ENCODE data around the gene GTPBP6.

Gene GTPBP6

GRCh38 chrX:275967-276580 is 42.5 kb downstream of the GTPBP6 start:
- DNase-seq (ENCODE audit: extremely low read depth, low read depth): no peak
- TF ChIP-seq, protein P1, sequence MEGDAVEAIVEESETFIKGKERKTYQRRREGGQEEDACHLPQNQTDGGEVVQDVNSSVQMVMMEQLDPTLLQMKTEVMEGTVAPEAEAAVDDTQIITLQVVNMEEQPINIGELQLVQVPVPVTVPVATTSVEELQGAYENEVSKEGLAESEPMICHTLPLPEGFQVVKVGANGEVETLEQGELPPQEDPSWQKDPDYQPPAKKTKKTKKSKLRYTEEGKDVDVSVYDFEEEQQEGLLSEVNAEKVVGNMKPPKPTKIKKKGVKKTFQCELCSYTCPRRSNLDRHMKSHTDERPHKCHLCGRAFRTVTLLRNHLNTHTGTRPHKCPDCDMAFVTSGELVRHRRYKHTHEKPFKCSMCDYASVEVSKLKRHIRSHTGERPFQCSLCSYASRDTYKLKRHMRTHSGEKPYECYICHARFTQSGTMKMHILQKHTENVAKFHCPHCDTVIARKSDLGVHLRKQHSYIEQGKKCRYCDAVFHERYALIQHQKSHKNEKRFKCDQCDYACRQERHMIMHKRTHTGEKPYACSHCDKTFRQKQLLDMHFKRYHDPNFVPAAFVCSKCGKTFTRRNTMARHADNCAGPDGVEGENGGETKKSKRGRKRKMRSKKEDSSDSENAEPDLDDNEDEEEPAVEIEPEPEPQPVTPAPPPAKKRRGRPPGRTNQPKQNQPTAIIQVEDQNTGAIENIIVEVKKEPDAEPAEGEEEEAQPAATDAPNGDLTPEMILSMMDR (IDR thresholded peaks at IDR 0.05; ENCODE audit: low read depth, low read length): no peak

DNA sequence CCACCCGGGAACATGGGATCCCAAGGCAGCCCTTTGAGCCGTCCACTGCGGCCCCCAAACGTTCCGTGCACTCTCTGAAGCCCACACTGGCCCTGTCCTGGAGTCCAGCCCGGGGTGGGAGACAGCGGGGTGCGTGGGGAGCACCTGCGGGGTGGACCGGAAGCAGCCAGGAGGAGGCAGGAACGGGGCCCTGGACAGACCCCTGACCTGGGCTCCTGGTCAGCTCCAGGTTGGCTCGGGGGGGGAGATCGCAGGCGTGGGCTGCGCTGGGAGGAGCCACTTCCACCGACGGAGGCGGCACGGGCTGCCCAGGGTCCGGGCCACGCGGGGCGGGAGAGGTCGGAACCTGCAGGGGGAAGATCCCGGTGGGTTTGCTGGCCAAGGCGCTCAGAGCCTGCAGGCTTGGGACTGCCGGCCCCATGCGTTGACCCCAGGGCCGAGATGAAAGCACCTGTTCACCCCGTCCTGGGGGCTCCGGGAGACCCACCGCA is 43.1 kb downstream of the GTPBP6 start:
- no peak for DNase-seq (ENCODE audit: extremely low read depth, low read depth)
- TF ChIP-seq, protein P1 (IDR thresholded peaks at IDR 0.05; ENCODE audit: low read depth, low read length): no peak

- DNase-seq (ENCODE audit: extremely low read depth, low read depth): no peak
- TF ChIP-seq, protein P1 (IDR thresholded peaks at IDR 0.05; ENCODE audit: low read depth, low read length): no peak
These were observed 43.6 kb downstream of the GTPBP6 start for GRCh38 chrX:274904-275475.

DNA sequence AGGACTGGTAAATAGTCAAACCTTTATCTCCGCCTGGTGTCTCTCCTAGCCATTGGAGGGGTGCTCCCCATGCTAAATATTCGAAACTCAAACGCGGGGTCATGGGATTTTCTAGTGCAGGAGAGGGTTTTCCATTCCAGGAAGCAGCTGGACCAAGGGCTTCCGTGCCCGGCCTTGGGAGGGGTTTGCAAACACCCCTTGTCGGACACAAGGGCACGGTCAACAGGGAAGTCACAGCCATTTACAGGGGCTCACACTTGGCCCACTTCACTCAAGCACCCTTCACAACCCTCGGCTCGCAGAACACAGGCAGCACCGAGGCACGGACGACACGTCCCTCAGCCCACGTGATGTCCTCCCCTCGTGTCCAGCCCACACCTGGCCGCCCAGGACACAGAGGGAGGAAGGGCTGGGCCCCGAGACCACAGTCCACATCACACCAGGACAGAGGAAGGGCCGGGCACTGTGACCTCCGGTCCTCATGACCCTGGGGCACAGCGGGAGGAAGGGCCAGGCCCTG is 47.7 kb downstream of the GTPBP6 start:
- TF ChIP-seq, protein P1 (IDR thresholded peaks at IDR 0.05; ENCODE audit: low read depth, low read length): no peak
- DNase-seq (ENCODE audit: extremely low read depth, low read depth): no peak

- DNase-seq (ENCODE audit: extremely low read depth, low read depth): no peak
- TF ChIP-seq, protein P1 (IDR thresholded peaks at IDR 0.05; ENCODE audit: low read depth, low read length): no peak
These were observed 50.8 kb downstream of the GTPBP6 start for GRCh38 chrX:267771-268261.

DNA sequence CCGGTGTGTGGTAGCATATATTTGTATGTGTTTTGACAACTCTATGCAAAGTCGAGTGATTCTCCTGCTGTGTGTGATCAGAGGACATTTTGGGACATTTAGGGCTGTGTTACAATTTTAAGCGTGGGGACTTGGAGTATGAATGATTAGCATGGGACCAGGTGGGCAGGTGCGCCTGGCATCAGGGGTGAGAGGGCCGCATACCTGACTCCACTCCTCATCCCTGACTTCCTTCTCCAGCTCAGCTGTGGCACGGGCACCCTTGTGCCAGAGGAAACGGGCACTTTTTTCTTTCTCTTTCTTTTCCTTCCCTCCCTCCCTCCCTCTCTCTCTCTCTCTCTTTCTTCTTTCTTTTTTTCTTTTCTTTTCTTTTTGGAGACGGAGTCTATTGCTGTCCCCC is 53.1 kb downstream of the GTPBP6 start:
- TF ChIP-seq, protein P1 (IDR thresholded peaks at IDR 0.05; ENCODE audit: low read depth, low read length): no peak
- DNase-seq (ENCODE audit: extremely low read depth, low read depth): no peak
